ENCODE results near the gene MORN3.

DNA sequence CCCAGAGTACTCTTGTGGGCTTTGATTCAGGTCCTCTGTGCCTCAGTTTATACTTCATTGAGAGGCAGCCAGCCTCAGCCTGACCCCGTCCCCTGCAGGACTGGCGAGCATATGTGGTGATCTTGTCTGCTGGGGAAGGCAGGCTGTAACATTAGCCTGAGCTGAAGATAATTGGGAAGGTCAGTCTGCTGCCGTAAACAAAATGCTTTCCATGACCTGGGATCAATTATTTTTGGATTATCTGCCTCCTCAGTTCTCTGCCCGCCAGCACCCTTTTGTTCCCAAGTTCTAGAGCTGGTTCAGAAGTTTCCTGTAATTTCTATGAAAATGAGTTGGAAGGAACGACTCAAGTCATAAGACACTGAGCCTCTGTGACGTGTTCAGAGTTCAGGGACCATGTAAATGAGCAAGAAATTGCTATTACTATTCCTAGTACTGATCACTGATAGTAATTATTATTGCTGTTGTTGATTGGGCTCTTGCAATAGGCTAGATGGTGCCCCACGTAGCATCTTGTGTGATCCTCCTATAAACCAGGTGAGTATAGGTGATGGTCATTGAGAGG lies 38.6 kb downstream of the MORN3 start:
- TF ChIP-seq, protein P1, sequence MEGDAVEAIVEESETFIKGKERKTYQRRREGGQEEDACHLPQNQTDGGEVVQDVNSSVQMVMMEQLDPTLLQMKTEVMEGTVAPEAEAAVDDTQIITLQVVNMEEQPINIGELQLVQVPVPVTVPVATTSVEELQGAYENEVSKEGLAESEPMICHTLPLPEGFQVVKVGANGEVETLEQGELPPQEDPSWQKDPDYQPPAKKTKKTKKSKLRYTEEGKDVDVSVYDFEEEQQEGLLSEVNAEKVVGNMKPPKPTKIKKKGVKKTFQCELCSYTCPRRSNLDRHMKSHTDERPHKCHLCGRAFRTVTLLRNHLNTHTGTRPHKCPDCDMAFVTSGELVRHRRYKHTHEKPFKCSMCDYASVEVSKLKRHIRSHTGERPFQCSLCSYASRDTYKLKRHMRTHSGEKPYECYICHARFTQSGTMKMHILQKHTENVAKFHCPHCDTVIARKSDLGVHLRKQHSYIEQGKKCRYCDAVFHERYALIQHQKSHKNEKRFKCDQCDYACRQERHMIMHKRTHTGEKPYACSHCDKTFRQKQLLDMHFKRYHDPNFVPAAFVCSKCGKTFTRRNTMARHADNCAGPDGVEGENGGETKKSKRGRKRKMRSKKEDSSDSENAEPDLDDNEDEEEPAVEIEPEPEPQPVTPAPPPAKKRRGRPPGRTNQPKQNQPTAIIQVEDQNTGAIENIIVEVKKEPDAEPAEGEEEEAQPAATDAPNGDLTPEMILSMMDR (optimal IDR thresholded peaks at IDR 0.05 in 1 of 3, IDR thresholded peaks at IDR 0.05 in 1 of 3, conservative IDR thresholded peaks at IDR 0.05 in 1 of 3; ENCODE audit: extremely low read depth in 1 of 3, insufficient read depth in 2 of 3, low read length in 3 of 3) = no peak
- TF ChIP-seq EZH2 (IDR thresholded peaks at IDR 0.05; ENCODE audit: low read length) = no peak

All from keratinocyte (primary cell).